Fibroblast of gingiva (primary cell): ENCODE data around the gene OSBPL7.

Source experiments
- DNase-seq: peaks from one replicate; pipeline ENCODE4 v3.0.0-alpha.2; 2011; ENCODE audit warnings: low read depth

The OSBPL7 gene

DNA sequence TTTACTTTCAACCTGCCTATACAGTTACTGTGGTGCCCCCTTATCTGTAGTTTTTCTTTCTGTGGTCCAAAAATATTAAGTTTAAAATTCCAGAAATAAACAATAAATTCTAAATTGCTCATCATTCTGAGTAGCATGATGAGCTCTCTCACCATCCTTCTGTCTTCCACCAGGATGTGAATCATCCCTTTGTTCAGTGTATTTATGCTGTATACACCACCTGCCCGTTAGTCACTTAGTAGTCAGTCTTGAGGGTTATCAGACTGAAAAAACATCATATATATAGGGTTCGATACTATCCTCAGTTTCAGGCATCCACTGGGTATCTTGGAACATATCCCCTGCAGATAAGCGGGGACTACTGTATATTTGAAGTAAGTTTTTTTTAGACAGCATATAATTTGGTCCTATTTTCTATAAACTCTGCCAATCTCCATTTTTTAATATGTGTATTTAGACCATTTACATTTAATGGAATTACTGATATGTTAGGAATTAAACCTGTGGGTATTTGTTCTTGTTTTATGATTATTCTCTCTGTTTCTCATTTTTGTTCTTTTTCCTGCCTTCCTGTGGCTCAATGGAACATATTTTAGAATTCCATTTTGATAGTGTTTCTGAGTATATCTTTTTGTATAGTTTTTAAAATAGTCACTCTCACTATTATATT, 57.5 kb downstream of the OSBPL7 start:
- DNase-seq = no peak

DNA sequence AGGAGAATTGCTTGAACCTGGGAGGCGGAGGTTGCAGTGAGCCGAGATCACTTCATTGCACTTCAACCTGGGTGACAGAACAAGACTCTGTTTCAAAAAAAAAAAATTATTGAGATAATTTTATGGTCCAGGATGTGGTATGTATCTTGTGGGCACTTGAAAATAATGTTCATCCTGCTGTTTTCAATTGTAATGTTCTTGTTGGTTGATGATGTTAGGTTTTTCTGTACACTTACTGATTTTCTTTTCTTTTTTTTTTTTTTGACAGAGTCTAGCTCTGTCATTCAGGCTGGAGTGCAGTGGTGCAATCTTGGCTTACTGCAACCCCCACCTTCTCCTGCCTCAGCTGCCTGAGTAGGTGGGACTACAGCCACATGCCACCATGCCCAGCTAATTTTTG, 58.9 kb downstream of the OSBPL7 start:
- no peak for DNase-seq

DNA sequence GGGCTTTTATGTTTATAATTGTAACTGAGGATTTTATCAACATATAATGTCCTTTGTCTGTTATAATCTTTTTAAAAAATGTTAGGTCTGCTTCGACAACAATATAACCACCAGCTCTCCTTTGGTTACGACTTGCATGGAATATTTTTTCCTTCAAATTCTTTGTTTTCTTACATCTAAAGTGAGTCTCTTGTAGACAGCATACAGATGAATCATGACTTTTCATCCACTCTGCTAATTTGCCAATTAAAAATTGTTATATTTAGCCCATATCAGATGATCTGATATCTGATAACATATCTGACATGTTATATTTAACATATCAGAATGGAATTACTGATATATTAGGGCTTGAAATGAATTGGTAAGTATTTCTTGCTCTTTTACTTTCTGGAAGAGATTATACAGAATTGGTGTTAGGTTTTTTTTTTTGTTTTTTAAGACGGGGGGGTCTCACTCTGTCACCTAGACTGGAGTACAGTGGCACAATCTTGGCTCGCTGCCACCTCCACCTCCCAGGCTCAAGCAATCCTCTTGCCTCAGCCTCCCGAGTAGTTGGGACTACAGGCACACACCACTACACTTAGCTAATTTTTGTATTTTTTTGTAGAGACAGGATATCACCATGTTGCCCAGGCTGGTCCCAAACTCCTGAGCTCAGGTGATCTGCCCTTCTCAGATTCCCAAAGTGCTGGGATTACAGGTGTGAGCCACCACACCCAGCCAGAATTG, 61.0 kb downstream of the OSBPL7 start:
- DNase-seq = no peak

DNA sequence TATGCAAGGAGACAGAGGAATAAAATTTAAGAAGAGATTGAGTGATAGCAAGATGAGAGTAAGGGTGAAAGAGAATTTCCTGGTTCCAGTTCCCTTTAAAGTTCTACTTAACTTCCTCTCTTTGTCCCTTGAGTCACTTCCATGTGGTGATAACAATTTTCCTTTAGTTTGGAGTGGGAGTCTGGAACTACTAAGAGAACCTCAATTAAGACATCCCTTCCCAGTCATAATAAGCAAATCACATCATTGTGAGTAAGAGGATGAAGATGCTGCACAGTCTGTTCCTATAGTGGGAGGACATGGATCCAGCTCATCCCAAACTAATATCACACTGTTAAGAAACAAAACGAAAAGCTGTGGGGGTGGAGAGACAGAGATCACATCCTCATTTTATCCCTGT, 64.2 kb downstream of the OSBPL7 start:
- DNase-seq = no peak
